Lung (tissue), 12 donors: Measurements from ENCODE around the gene PEX11G. TPM values are rescaled to one million over a fixed set of nuclear protein-coding genes. Genes with fewer than 3 reads are reported as not detected.

Experiments used
- ATAC-seq: fragments of 200-7000 bp; cut with Tn5 transposase; one replicate; pipeline ENCODE4 v1.9.1; 2020; ENCODE audit warnings: moderate number of reproducible peaks; ENCODE audit not compliant: insufficient read depth, low FRiP score
- DNase-seq, 3 donors: peaks; one replicate each; pipeline ENCODE4 v3.0.0-alpha.2; 2013 to 2017
- H3K27ac ChIP-seq, 2 donors: one replicate each; pipeline ENCODE4 v1.5.1; 2013; ENCODE audit warnings: mild to moderate bottlenecking in 2 of 2, moderate library complexity in 2 of 2, control low read depth in 1 of 2, inconsistent platforms in 1 of 2, low read depth in 1 of 2, low read length in 1 of 2
- H3K27me3 ChIP-seq, 3 donors: one replicate each; pipeline ENCODE4 v1.5.1; 2013; ENCODE audit warnings: low read length in 2 of 3; ENCODE audit not compliant: control insufficient read depth in 3 of 3, insufficient read depth in 3 of 3
- H3K36me3 ChIP-seq, 4 donors: one replicate each; pipeline ENCODE4 v1.5.1; 2013; ENCODE audit warnings: low read length in 4 of 4, mild to moderate bottlenecking in 1 of 4, moderate library complexity in 1 of 4; ENCODE audit not compliant: control insufficient read depth in 4 of 4, insufficient read depth in 4 of 4
- H3K4me1 ChIP-seq, 5 donors: one replicate each; pipeline ENCODE4 v1.5.1; 2013; ENCODE audit warnings: low read length in 5 of 5, mild to moderate bottlenecking in 2 of 5, moderate library complexity in 1 of 5; ENCODE audit not compliant: control insufficient read depth in 5 of 5, insufficient read depth in 5 of 5
- H3K4me3 ChIP-seq: one replicate; pipeline ENCODE4 v1.5.1; 2013; ENCODE audit warnings: mild to moderate bottlenecking, control low read depth, moderate library complexity
- H3K9ac ChIP-seq, 2 donors: one replicate each; pipeline ENCODE4 v1.5.1; 2013; ENCODE audit warnings: low read length in 2 of 2, control low read depth in 1 of 2; ENCODE audit not compliant: insufficient read depth in 1 of 2
- H3K9me3 ChIP-seq, 4 donors: one replicate each; pipeline ENCODE4 v1.5.1; 2013; ENCODE audit warnings: low read length in 3 of 4, mild to moderate bottlenecking in 1 of 4, moderate library complexity in 1 of 4; ENCODE audit not compliant: control insufficient read depth in 4 of 4, insufficient read depth in 3 of 4
- CTCF ChIP-seq: IDR thresholded peaks from 2 replicates; pipeline ENCODE4 v1.5.1; 2012; ENCODE audit warnings: mild to moderate bottlenecking; ENCODE audit errors: control extremely low read depth, extremely low read depth
- WGBS, 2 donors: extraction: QIAGEN DNeasy Blood & Tissue Kit; methylation state at CpG; one replicate each; pipeline ENCODE4 v1.1.7; 2013; 5-methylcytosine and 5-hydroxymethylcytosine counted together
- polyA plus RNA-seq, 2 donors: library from polyadenylated mRNA; stranded (reverse); fragments of 200-250 nt; gene quantifications; one replicate each; pipeline ENCODE4 v1.2.1, GENCODE V29; 2013
- total RNA-seq, 2 donors: library from RNA; depleted of rRNA in 1 of 2; stranded (reverse); fragments of >200 nt in 1 of 2; gene quantifications; one replicate each; pipeline ENCODE4 v1.2.1, GENCODE V29; 2014 to 2021
- donor health status: control.
- donor health status: control.
- donor health status: Bipolar disorder and iron deficiency.
- donor health status: healthy.
- donor health status: DM: yes; HTN: yes; CAD: no.

PEX11G gene
- total and polyA plus RNA-seq, 4 donors = 4.1 to 11.1 (median 7.5) TPM

DNA sequence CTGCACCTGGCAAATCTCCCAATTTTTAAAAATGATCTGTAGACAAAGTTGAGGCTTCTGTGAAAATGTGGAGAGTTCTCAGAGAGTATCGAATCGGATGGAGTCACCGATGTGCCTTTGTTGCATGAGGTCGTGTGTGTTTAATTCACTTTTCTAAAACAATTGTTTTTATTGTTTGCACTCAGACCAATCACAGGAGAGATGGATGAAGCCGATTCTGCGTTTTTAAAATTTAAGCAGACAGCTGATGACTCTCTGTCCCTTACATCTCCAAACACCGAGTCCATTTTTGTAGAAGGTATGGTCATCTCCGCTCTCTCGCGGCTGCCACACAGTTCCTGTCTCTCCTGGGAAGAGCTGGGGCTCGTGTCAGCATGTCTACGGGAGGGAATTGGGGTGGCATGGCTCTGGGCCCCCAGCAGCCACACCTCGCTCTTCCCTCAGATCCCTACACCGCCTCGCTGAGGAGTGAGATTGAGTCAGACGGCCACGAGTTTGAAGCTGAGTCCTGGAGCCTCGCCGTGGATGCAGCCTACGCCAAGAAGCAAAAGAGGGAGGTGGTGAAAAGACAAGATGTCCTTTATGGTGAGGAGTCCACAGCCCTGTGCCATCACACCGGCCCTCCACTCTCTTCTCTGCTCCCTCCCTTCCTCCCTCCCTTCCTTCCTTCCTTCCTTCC is 47.2 kb downstream of the PEX11G start:
- DNase-seq = no peak
- 95% methylated on average over 21 of the region's 21 CpGs for WGBS, 2 donors
- H3K36me3 ChIP-seq = peaks cover 10 to 46% (median 23%) of the 10 kb centered on the region in 4 donors

GRCh38 chr19:7440188-7440975 is 48.5 kb downstream of the PEX11G start:
- 93 to 94% methylated on average over 43 of the region's 43 CpGs for WGBS, 2 donors
- Histone ChIP-seq H3K36me3 (peaks cover 8 to 43% (median 19%) of the 10 kb centered on the region in 4 donors), H3K27me3 (no peaks in the 10 kb centered on the region), H3K4me1 (no peaks in the 10 kb centered on the region), H3K9me3 (no peaks in the 10 kb centered on the region), H3K9ac (no peak overlapping the region), H3K4me3 (no peak overlapping the region), H3K27ac (no peak overlapping the region)
- DNase-seq (no peak), ATAC-seq (no peak)
- no peak for TF ChIP-seq CTCF

More for the DNA sequence above, 47.2 kb downstream of the PEX11G start:
- Histone ChIP-seq H3K4me3 (no peak overlapping the region), H3K9ac (no peak overlapping the region), H3K27me3 (no peaks in the 10 kb centered on the region), H3K4me1 (no peaks in the 10 kb centered on the region), H3K27ac (no peak overlapping the region), H3K9me3 (no peaks in the 10 kb centered on the region)
- ATAC-seq = no peak
- no peak for TF ChIP-seq CTCF

GRCh38 chr19:7435586-7435985 is 53.2 kb downstream of the PEX11G start:
- WGBS, 2 donors = 97 to 98% methylated on average over 3 of the region's 3 CpGs
- Histone ChIP-seq H3K36me3 (peaks cover 0 to 12% (median 2%) of the 10 kb centered on the region in 4 donors), H3K27ac (no peak overlapping the region), H3K9ac (no peak overlapping the region), H3K27me3 (no peaks in the 10 kb centered on the region), H3K4me3 (no peak overlapping the region), H3K4me1 (no peaks in the 10 kb centered on the region), H3K9me3 (no peaks in the 10 kb centered on the region)
- DNase-seq = no peak
- TF ChIP-seq CTCF = no peak
- ATAC-seq = no peak
